Esophagus squamous epithelium (tissue), 5 donors: ENCODE results near the gene SORL1. TPM values are rescaled to one million over a fixed set of nuclear protein-coding genes. Genes with fewer than 3 reads are reported as not detected.

ENCODE experiments used
- DNase-seq: peaks from one replicate; lab custom pipeline; 2025; lab: John Stamatoyannopoulos, UW
- H3K27ac ChIP-seq, 4 donors: fragments of 200-600 bp; sonication (generic); one replicate each; pipeline ENCODE4 v1.5.1; 2016 to 2019; ENCODE audit warnings: mild to moderate bottlenecking in 1 of 4
- H3K27me3 ChIP-seq, 4 donors: fragments of 200-600 bp; sonication (generic); 1 replicate in 3 of 4; 2 replicates in 1 of 4; pipeline versions ENCODE4 v1.5.1 to v1.6.0; 2017 to 2021; ENCODE audit warnings: antibody characterized with exemption in 1 of 4
- H3K36me3 ChIP-seq, 3 donors: fragments of 200-600 bp; sonication (generic); one replicate each; pipeline ENCODE4 v1.5.1; 2016 to 2019
- H3K4me1 ChIP-seq, 3 donors: fragments of 200-600 bp; sonication (generic); one replicate each; pipeline ENCODE4 v1.5.1; 2017 to 2019
- H3K4me3 ChIP-seq, 4 donors: fragments of 200-600 bp; sonication (generic); 1 replicate in 3 of 4; 2 replicates in 1 of 4; pipeline ENCODE4 v1.5.1; 2016 to 2019; ENCODE audit warnings: mild to moderate bottlenecking in 2 of 4, moderate library complexity in 1 of 4
- H3K9me3 ChIP-seq, 3 donors: fragments of 200-600 bp; sonication (generic); one replicate each; pipeline ENCODE4 v1.5.1; 2016 to 2019
- POLR2A ChIP-seq, 4 donors: fragments of 450-650 bp; IDR thresholded peaks; one replicate each; pipeline ENCODE4 v1.6.1; 2017; ENCODE audit warnings: antibody characterized with exemption in 4 of 4, mild to moderate bottlenecking in 4 of 4, moderate library complexity in 3 of 4
- WGBS, 2 donors: methylation state at CpG; one replicate each; pipeline ENCODE4 v1.1.5; 2018; 5-methylcytosine and 5-hydroxymethylcytosine counted together
- intact Hi-C: fragments of 100-400 bp; cut with DNase I; formaldehyde crosslinking; loops from one replicate; pipeline ENCODE4 v1.15.0; 2022
- total RNA-seq, 4 donors: library from RNA; depleted of rRNA; stranded (reverse); fragments of >200 nt; gene quantifications; one replicate each; pipeline ENCODE4 v1.1.0, GENCODE V29; 2016
- TF ChIP-seq, protein P1 (sequence below), 6 experiments: fragments of 450-650 bp in 4 of 6; fragments of 200-600 bp in 2 of 6; sonication (generic) in 2 of 6; IDR thresholded peaks; one replicate each; pipeline ENCODE4 v1.5.1; 2016 to 2019; ENCODE audit warnings: antibody characterized with exemption in 6 of 6, mild to moderate bottlenecking in 4 of 6, moderate library complexity in 4 of 6
- donor health status: DM: yes; HTN: yes; CAD: no.

Gene SORL1
- total RNA-seq, 4 donors from 2014 or later = 6.8 to 19.9 (median 16.3) TPM

DNA sequence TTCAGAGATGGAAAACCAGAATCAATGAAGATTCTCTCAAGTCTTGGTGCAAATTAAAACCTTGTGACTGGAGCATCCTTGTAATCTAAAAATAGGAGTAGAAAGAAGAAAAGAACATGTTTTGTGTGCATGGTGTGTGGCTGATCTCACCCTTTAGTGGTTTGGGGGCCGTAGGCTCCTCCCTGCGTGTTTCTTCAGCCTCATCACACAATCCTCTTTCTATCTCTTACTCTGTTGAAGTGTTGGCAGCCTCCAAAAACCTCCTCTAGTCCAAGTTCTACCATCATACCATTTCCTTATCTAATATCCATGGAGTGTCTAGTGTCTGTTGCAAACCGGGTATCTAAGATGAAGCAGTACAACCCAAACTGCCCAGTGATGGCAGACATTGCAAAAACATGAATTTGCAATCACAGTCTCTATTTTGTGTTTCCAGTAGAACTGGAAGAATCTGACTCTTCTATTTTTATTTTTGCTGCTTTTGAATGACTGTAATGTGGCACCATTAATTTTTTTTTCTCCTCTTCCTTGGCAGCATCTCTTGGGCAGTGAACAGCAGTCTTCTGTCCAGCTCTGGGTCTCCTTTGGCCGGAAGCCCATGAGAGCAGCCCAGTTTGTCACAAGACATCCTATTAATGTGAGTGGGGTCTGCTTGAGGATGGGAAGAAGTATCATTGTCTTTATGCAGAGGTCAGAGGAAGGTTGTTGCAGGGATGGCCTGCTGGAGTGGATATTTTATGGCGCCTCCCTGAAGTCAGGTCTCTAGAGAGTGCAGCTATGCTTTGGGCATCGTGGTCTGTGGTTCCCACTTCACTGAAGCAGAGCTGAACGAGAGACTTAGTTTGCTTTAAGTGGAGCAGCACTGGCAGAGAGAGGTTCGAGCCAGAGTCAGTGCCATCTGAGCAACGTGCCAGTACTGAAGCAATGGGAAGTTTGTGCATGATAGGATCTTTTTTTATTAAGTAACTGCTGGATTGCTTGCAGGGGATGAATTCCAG lies 60.7 kb downstream of the SORL1 start:
- no peaks in the 10 kb centered on the region for H3K9me3 ChIP-seq
- DNase-seq = no peak
- no peak overlapping the region for H3K27ac ChIP-seq
- TF ChIP-seq, protein P1, sequence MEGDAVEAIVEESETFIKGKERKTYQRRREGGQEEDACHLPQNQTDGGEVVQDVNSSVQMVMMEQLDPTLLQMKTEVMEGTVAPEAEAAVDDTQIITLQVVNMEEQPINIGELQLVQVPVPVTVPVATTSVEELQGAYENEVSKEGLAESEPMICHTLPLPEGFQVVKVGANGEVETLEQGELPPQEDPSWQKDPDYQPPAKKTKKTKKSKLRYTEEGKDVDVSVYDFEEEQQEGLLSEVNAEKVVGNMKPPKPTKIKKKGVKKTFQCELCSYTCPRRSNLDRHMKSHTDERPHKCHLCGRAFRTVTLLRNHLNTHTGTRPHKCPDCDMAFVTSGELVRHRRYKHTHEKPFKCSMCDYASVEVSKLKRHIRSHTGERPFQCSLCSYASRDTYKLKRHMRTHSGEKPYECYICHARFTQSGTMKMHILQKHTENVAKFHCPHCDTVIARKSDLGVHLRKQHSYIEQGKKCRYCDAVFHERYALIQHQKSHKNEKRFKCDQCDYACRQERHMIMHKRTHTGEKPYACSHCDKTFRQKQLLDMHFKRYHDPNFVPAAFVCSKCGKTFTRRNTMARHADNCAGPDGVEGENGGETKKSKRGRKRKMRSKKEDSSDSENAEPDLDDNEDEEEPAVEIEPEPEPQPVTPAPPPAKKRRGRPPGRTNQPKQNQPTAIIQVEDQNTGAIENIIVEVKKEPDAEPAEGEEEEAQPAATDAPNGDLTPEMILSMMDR (IDR thresholded peaks at IDR 0.05) = no peak
- TF ChIP-seq POLR2A (IDR thresholded peaks at IDR 0.05) = no peak
- no peaks in the 10 kb centered on the region for H3K27me3 ChIP-seq
- H3K36me3 ChIP-seq = peaks cover 0 to 58% (median 3%) of the 10 kb centered on the region in 3 donors
- H3K4me1 ChIP-seq = no peaks in the 10 kb centered on the region
- 79 to 93% methylated on average over 8 to 9 of the region's 9 CpGs for WGBS, 2 donors
- intact Hi-C loops = no loop called here
- H3K4me3 ChIP-seq = no peak overlapping the region

DNA sequence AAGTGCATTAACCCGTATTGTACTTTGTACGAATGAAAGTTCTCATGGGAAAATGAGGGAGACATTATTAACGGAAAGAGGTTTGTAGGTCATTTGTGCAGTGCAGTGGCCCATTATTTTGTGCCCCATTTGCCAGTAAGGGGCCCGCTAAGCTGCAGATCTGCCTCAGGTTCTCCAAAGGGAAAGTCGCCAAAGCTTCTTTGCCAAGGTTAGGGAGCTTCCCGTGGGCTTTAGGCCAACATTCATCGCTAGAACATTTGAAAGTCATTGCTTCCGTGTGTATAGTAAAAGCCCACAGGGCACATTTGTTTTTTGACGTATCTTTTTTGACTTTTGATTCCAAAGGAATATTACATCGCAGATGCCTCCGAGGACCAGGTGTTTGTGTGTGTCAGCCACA lies 61.7 kb downstream of the SORL1 start:
- no peak for TF ChIP-seq POLR2A (IDR thresholded peaks at IDR 0.05)
- TF ChIP-seq, protein P1 (IDR thresholded peaks at IDR 0.05) = no peak
- Histone ChIP-seq H3K4me1 (no peaks in the 10 kb centered on the region), H3K27ac (no peak overlapping the region), H3K4me3 (no peak overlapping the region), H3K27me3 (no peaks in the 10 kb centered on the region), H3K9me3 (no peaks in the 10 kb centered on the region), H3K36me3 (peaks cover 0 to 60% (median 3%) of the 10 kb centered on the region in 3 donors)
- WGBS, 2 donors = 68 to 82% methylated on average over 10 to 11 of the region's 11 CpGs
- intact Hi-C loops = no loop called here
- DNase-seq = no peak

DNA sequence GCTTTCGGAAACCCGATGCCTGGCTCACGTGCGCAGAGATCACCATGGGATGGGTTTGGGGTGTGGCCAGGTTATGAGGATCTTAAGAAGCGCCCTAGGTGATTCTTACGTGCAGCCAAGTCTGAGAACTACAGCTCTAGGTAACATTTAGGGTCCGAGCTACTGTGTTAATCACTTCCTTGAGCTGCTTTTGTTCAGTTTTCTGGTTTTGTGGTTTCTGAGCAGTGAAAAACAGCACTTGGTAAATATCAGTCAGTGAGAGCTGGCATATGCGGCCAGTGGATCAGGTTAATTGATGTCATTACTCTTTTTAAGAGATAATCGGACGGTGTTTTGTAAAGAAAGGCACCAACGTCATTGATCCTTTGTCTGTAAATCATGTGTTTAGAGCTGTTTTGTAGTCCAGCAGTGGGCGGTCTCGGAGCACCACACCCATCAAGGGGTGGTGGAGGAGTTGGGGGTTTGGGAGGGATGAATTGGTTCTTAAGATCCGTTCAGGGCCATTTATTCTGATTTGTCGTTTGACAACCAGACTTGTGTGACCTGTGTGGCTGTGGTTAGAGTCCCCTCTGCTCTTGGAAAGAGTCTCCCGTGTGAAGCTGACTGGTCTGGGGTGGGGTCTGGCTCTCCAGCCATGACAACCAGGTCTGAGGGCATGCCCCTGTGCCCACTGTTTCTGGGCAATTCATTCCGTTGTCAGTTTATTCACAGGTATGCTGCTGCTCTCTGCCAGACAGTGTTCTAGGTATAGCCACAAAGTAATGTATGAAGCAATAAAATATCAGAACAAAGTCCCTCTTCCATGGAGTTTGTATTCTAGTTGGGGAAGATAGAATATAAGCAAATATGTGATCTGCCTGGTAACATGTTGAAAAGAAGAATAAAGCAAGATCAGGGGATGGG lies 62.6 kb downstream of the SORL1 start:
- Histone ChIP-seq H3K4me3 (no peak overlapping the region), H3K9me3 (no peaks in the 10 kb centered on the region), H3K27me3 (no peaks in the 10 kb centered on the region), H3K36me3 (peaks cover 0 to 55% (median 3%) of the 10 kb centered on the region in 3 donors), H3K27ac (no peak overlapping the region), H3K4me1 (no peaks in the 10 kb centered on the region)
- intact Hi-C loops = no loop called here
- TF ChIP-seq, protein P1 (IDR thresholded peaks at IDR 0.05) = no peak
- TF ChIP-seq POLR2A (IDR thresholded peaks at IDR 0.05) = no peak
- DNase-seq = no peak
- 87 to 88% methylated on average over 12 to 16 of the region's 17 CpGs for WGBS, 2 donors

DNA sequence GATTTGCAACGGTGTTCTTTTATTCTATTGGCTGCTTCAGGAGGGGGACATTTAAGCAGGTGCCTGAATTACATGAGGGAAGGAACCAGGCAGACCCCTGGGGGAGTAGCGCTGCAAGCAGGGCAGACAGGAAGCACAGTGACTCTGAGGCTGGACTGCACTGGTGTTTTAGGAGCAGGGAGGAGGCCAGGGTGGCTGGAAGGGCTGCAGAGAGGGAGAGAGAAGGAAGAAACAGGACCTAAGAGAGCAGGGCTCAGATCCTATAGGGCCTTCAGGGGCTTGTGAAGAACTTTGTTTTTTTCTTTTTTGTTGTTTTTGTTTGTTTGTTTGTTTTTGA lies 63.2 kb downstream of the SORL1 start:
- DNase-seq = no peak
- no peak overlapping the region for H3K27ac ChIP-seq
- H3K27me3 ChIP-seq = no peaks in the 10 kb centered on the region
- 83 to 88% methylated on average over 2 of the region's 2 CpGs for WGBS, 2 donors
- H3K4me3 ChIP-seq = no peak overlapping the region
- no peaks in the 10 kb centered on the region for H3K9me3 ChIP-seq
- intact Hi-C loops = no loop called here
- H3K36me3 ChIP-seq = peaks cover 0 to 53% (median 3%) of the 10 kb centered on the region in 3 donors
- TF ChIP-seq, protein P1 (IDR thresholded peaks at IDR 0.05) = no peak
- no peak for TF ChIP-seq POLR2A (IDR thresholded peaks at IDR 0.05)
- H3K4me1 ChIP-seq = no peaks in the 10 kb centered on the region
